T-helper 17 cell (primary cell): ENCODE results near the gene ZNF768. TPM values are rescaled to one million over a fixed set of nuclear protein-coding genes. Genes with fewer than 3 reads are reported as not detected.

Experiments
- ATAC-seq: fragments of 150-1000 bp; cut with Tn5 transposase; 2 replicates; pipeline ENCODE4 v1.10.0; 2021; ENCODE audit warnings: mild to moderate bottlenecking, moderate library complexity
- DNase-seq, 3 donors: peaks; one replicate each; pipeline versions ENCODE4 v3.0.0 to v3.0.0-alpha.2; 2020 to 2021
- H3K9me3 ChIP-seq: one replicate; pipeline ENCODE4 v1.7.0; 2013; ENCODE audit warnings: low read length, mild to moderate bottlenecking; ENCODE audit not compliant: control insufficient read depth, poor library complexity, severe bottlenecking
- H3K27ac Mint-ChIP-seq: one replicate; pipeline ENCODE4 v1.8.0; 2022; ENCODE audit warnings: mild to moderate bottlenecking, moderate library complexity, mixed read lengths
- H3K27me3 Mint-ChIP-seq: one replicate; pipeline ENCODE4 v1.8.0; 2022; ENCODE audit warnings: mixed read lengths
- H3K36me3 Mint-ChIP-seq: one replicate; pipeline ENCODE4 v1.8.0; 2022; ENCODE audit warnings: low read depth, mixed read lengths
- H3K4me1 Mint-ChIP-seq: one replicate; pipeline ENCODE4 v1.8.0; 2022; ENCODE audit warnings: mild to moderate bottlenecking, mixed read lengths
- H3K4me3 Mint-ChIP-seq: one replicate; pipeline ENCODE4 v1.8.0; 2022; ENCODE audit warnings: mild to moderate bottlenecking, moderate library complexity, mixed read lengths
- total RNA-seq, 4 donors: library from RNA in 2 of 4; stranded (reverse) in 2 of 4; gene quantifications; one replicate each; pipeline ENCODE4 v1.2.3 and lab custom pipeline; 2022 to 2026

Gene ZNF768
- total RNA-seq, 2 donors from 2014 or later = 5.1 to 5.3 TPM

DNA sequence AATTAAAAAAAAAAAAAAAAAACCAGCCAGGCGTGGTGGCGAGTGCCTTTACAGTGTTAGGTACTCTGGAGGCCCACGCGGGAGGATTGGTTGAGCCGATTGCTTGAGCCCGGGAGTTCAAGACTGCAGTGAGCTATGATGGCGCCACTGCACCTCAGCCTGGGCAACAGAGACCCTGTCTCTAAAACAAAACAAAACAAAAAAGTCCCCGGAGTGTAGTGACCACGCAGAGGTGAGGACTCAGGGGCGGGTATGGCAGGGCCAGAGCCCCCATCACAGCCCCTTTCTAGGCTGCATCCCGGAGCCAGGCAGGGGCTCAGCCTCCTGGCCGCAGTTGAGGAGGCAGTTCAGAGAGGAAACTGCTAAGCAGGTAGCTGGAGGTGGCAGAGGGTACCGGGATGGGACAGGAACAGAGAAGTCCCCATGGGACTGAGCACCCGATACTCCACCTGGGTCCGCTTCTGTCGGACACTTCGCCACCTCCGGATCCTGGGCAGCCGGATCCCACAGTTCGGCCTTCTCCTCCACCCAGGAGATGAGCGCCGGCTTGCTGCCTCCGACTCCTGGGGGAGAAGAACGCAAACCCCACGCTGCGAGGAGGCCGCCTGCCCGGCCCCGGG is 7.5 kb upstream of the ZNF768 start:
- no peaks in the 10 kb centered on the region for H3K9me3 ChIP-seq
- H3K27ac Mint-ChIP-seq = peak overlapping the region; percentile 99
- H3K4me1 Mint-ChIP-seq = peaks cover 36% of the 10 kb centered on the region
- DNase-seq (no peak), ATAC-seq (no peak)
- H3K36me3 Mint-ChIP-seq = no peaks in the 10 kb centered on the region
- H3K4me3 Mint-ChIP-seq = peak overlapping the region; percentile 98
- no peaks in the 10 kb centered on the region for H3K27me3 Mint-ChIP-seq

DNA sequence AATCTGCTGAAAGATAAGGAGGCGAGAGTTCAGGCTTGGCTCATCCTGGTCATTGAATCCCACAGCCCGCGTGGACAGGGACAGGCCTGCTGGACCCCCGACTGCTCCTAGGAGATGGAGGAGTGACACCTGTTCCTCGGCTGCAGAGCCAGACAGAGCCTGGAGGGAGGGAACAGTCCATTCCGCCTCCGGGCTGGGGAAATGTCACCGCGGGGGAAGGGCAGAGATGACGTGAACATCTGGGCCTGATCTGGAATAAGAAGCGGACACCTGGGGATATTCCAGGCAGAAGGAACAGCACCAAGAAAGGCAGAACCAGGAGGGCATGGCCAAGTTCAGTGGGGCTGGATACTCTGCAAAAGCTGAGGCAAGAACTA is 6.8 kb upstream of the ZNF768 start:
- ATAC-seq = no peak
- no peak for DNase-seq
- Mint-ChIP-seq H3K36me3 (no peaks in the 10 kb centered on the region), H3K27ac (peak overlapping the region; percentile 99), H3K4me1 (peaks cover 40% of the 10 kb centered on the region), H3K27me3 (no peaks in the 10 kb centered on the region), H3K4me3 (peak overlapping the region; percentile 98)
- no peaks in the 10 kb centered on the region for H3K9me3 ChIP-seq

DNA sequence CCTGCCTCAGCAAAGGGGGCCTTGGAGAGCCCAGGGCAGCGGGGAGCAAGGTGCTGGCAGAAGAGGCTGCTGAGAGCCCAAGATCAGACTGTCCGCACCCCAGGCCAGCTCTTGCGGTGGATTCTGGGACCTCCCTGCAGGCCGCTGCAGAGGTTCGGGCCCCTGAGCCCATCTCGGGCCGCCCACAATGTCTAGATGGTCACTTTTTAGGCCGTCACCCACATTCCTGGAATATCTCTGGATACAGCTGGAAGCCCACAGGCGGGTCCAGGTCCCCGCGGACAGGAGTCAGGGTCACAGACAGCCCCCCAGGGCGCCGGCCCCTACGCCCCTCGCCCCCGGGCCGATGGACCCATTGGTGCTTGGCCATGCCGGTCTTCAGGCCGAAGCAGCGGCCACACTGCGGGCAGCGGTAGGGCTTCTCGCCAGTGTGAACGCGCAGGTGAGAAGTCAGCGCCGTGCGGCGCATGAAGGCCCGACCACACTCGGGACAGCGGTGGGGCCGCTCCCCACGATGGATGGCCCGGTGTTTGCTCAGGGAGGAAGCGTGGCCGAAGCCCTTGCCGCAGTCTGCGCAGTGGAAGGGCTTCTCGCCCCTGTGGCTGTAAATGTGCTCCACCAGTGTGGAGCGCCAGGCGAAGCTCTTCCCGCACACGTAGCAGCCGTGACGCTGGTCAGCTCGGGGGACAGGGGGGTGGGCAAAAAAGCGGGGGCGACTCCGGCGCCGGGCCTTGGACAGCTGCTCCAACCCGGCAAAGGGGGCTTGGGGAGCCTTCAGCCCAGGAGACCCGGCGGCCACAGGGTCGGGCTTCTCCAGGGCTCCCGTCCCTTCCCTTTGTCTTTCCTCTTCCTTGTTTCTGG is 6.1 kb upstream of the ZNF768 start:
- Mint-ChIP-seq H3K4me3 (peak overlapping the region; percentile 98), H3K36me3 (no peaks in the 10 kb centered on the region), H3K27ac (peak overlapping the region; percentile 99), H3K4me1 (peaks cover 45% of the 10 kb centered on the region), H3K27me3 (no peaks in the 10 kb centered on the region)
- DNase-seq (no peak), ATAC-seq (no peak)
- H3K9me3 ChIP-seq = no peaks in the 10 kb centered on the region

DNA sequence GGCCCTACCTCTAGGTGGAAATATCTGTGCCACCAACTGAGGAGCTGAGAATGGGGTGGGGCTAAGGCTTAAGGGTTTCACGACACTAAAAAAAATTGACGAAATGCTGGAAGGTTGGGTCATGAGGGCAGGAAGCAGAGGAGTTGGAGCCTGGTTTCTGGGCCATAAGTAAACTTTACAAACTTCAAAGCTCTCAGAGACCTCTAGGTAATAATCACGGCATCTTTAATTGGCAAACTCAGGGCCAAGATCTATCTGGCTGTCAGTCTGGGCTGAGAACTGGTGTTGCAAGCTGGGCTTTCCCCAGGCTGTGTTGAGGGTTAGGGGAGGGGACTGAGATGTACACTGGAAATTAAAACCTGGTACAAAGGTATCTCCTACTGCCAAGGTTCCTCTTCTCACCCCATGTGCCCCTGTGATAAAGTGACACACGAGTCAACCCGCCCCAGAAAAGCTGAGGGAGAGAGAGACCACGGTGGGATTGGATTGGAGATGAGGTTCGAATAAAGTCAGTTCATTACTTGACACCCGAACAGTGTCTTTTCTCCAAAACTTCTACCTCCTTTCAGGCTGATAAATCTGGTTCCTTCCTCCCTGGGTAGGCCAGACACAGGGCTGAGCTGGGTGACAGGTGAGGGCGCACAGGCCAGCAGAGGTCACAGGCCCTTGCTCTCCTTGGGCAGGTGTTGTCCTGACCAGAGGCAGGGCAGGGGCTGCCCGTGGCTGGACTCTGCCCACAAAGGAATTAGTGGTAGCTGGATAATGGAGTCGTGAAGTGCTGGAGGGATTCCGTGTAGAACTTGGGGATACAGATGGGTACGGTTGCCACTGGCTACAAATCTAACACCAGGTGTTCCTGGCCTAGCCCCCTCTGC is 4.0 kb upstream of the ZNF768 start:
- H3K27me3 Mint-ChIP-seq = no peaks in the 10 kb centered on the region
- ATAC-seq (peak; percentile 32), DNase-seq (no peak)
- H3K27ac Mint-ChIP-seq = peak overlapping the region; percentile 86
- peaks cover 36% of the 10 kb centered on the region for H3K4me1 Mint-ChIP-seq
- peak overlapping the region; percentile 41 for H3K4me3 Mint-ChIP-seq
- H3K9me3 ChIP-seq = no peaks in the 10 kb centered on the region
- no peaks in the 10 kb centered on the region for H3K36me3 Mint-ChIP-seq

DNA sequence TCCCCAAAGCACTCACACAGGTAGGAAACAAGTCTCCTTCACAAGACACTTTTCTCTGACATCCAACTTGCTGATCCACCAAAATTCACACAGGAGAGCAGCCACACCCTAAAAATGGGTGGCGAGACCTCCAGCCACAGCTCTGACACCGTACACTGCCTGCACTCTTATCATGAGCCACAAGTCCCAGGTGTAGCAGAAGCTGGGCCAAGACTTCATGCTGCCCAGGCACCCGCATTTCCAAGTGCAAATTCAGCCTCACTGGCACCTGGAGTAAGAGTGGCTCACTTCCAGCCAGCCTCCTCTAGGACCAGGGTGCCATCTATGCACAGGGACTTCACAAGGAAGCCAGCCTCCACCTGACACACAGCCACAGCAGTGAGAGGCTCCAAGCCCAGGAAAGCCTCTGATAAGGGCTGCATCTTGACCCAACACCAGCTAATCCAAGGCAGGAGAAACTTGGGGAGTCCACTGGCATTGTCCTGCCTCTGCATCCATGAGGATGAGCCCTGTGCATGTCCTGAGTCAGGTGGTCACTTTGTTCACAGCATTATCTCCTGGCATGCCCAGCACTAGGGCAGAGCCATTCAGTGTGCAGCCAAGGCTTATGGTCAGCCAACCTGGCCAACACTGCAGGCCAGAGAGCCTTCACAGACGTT is 2.6 kb upstream of the ZNF768 start:
- DNase-seq = no peak
- no peaks in the 10 kb centered on the region for H3K9me3 ChIP-seq
- H3K4me1 Mint-ChIP-seq = peaks cover 29% of the 10 kb centered on the region
- no peak for ATAC-seq
- peak overlapping the region; percentile 89 for H3K4me3 Mint-ChIP-seq
- peak overlapping the region; percentile 86 for H3K27ac Mint-ChIP-seq
- H3K36me3 Mint-ChIP-seq = no peaks in the 10 kb centered on the region
- no peaks in the 10 kb centered on the region for H3K27me3 Mint-ChIP-seq

DNA sequence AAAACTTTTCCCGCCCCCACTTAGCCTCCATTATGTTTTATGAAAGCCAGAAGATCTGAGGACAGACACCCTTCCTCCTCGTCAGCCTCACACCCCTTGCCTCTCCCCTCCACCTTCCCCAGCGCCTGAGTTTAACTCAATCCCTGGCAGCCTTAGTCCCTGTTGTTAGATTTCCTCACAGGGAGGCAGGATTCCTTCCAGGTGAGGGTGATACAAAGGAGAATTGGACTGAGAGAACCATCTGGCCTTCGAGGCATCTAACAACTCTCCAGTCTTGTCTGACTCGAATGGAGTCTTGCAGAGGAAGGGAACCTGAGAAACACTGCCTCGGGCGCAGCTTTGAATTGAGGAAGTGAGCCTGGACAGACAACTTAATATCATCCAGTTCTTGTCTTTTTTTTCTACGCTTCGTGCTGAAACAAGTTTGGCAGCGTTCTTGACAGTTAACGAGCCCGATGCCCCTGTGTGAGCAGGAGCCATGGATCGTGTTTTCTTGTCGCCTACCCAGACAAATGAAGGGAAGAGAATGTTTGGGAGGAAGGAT is 1.3 kb upstream of the ZNF768 start:
- no peaks in the 10 kb centered on the region for H3K9me3 ChIP-seq
- no peak for ATAC-seq
- Mint-ChIP-seq H3K4me1 (peaks cover 24% of the 10 kb centered on the region), H3K27me3 (no peaks in the 10 kb centered on the region), H3K36me3 (no peaks in the 10 kb centered on the region), H3K4me3 (peak overlapping the region; percentile 89), H3K27ac (peak overlapping the region; percentile 85)
- no peak for DNase-seq

DNA sequence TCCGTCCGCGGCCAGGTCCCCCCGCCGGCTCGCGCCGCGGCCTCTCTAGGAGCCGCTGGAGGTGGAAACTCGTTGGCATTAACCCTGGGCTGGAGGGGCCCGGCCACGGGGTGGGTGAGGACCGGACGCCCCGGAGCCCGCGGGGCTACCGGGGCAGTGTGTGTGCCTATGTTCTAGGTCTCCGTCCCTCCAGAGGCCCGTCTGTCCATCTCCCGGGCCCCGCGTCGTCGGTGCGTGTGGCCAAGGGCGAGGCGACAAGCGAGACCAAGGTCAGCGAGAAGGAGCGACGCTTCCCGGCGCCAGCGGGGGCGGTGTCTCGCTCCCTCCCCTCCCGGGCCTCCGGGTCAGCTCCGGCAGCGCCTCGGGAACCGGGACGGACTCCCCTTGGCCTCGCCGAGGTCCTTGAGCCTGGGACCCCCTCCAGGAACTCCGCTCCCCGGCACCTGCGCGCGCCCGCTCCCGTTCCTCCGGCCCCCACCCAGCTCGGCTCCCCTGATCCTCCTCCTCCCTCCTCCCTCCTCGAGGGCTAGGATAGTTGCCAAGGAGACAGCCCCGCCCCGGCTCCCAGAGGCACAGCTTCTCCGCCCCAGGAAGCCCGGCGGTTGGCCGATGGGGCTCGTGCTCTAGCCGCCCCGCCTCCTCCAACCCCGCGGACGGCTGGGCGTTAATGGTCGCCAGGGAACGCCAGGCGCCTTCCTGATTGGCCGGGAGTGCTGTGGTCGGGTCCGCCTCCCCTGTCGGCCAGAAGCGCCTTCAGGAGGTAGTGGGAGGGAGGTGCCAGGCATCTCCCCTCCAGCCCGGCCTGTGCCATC is 663 bp upstream of the ZNF768 start:
- DNase-seq = peak; percentile 60 to 86 (median 83)
- Mint-ChIP-seq H3K27ac (peak overlapping the region; percentile 85), H3K4me1 (peaks cover 28% of the 10 kb centered on the region), H3K36me3 (peaks cover 3% of the 10 kb centered on the region), H3K27me3 (no peaks in the 10 kb centered on the region), H3K4me3 (peak overlapping the region; percentile 89)
- no peaks in the 10 kb centered on the region for H3K9me3 ChIP-seq
- ATAC-seq = peak; percentile 73

DNA sequence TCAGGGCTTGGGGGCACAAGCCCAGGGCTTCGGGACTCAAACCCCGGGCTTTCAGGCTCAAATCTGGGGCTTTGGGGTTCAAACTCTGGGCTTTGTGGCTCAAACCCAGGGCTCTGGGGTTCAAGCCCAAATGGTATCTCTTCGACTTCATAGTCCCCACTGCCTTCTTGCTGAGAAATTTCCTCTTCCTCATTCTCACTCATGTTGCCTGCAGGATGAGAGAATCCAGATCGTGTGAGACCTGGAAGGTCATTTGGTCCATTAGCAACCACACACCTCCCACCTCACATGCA is 576 bp downstream of the ZNF768 start:
- no peak for ATAC-seq
- Mint-ChIP-seq H3K27ac (peak overlapping the region; percentile 8), H3K36me3 (peaks cover 3% of the 10 kb centered on the region), H3K4me1 (peaks cover 27% of the 10 kb centered on the region), H3K4me3 (peak overlapping the region; percentile 80), H3K27me3 (no peaks in the 10 kb centered on the region)
- H3K9me3 ChIP-seq = no peaks in the 10 kb centered on the region
- DNase-seq = no peak

DNA sequence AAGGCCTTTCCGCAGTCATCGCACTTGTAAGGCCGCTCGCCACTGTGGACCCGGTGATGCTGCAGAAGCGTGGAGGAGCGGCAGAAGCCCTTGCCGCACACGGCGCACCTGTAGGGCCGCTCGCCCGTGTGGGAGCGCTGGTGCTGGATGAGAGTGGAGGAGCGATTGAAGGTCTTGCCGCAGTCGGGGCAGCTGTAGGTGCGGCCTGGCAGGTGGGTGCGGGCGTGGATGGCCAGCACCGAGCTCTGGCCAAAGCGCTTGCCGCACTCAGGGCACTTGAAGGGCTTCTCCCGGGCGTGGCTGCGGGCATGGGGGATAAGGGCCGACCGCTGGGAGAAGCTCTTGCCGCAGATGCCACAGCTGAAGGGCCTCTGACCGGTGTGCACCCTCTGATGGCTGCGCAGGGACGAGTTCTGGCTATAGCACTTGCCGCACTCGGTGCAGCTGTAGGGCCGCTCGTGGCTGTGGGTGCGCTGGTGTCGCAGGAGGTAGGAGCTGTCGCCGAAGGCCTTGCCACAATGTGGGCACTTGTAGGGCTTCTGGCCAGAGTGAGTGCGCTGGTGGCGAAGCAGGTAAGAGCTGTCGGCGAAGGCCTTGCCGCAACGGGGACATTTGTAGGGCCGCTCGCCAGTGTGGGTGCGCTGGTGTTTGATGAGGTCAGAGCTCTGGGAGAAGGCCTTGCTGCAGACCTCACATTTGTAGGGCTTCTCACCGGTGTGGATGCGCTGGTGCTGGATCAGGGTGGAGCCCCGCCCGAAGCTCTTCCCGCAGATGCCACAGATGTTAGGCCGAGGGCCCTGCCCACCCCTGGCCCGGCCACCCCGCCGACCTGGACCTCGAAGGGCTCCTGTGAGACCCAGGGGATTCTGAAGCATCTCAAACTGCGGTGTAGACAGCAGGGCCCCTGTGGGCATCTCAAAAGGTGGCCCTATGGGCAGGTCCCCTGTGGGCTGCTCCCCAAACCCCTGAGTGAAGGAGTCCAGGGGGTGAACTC is 1.5 kb downstream of the ZNF768 start:
- H3K9me3 ChIP-seq = no peaks in the 10 kb centered on the region
- ATAC-seq = no peak
- Mint-ChIP-seq H3K4me3 (peak overlapping the region; percentile 63), H3K36me3 (peaks cover 3% of the 10 kb centered on the region), H3K27ac (peak overlapping the region; percentile 8), H3K4me1 (peaks cover 23% of the 10 kb centered on the region), H3K27me3 (no peaks in the 10 kb centered on the region)
- no peak for DNase-seq

DNA sequence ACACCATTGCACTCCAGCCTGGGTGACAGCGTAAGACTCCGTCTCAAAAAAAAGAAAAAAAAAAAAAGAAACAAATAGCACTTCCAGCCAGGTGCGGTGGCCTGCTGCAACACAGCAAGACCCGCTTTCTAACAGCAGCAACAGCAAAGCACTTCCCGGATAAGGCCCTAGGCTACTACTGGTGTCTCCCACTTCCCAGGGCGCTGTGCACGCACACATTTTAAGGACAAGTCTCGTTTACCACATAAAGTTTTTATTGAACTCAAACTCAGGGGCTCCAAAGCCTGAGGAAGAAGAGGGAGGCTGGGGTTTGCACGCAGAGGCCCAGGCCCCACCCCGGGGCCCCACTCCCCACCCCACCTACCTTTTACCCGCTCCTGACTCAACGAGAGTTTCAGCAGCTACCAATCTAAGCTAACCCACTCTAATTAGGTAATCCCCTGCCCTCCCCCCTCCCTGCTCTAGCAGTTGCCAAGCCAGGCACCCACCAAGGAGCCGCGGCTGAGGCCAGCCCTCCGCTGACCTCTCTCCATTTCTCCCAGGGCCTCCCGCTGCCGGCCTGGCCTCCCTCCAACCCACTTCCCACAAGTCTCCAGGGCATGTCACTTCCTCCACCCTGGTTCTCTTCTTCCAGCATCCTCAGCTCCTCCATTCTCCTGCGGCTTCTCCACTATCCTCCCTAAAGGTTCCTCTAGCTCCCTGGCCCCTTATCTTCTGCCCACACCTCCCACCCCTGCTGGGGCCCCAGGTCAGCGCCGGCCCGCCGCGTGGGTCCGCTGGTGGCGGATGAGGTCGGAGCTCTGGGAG is 2.4 kb downstream of the ZNF768 start:
- Mint-ChIP-seq H3K4me1 (peaks cover 23% of the 10 kb centered on the region), H3K27me3 (no peaks in the 10 kb centered on the region), H3K4me3 (no peak overlapping the region), H3K36me3 (peaks cover 11% of the 10 kb centered on the region), H3K27ac (no peak overlapping the region)
- no peak for ATAC-seq
- DNase-seq = no peak
- H3K9me3 ChIP-seq = no peaks in the 10 kb centered on the region
